HG03060 (cell line): ENCODE measurements around the gene NAV2.

Source experiments
- ATAC-seq: cut with Tn5 transposase; IDR thresholded peaks from one replicate; pipeline ENCODE4 v1.9.1; 2021; ENCODE audit warnings: low read depth, moderate number of reproducible peaks; ENCODE audit not compliant: unreplicated experiment

Gene NAV2

GRCh38 chr11:19769820-19770219 is 57.2 kb downstream of the NAV2 start:
- no peak for ATAC-seq

- no peak for ATAC-seq
These were observed 57.6 kb downstream of the NAV2 start for GRCh38 chr11:19770277-19770676.

- no peak for ATAC-seq
These were observed 58.8 kb downstream of the NAV2 start for GRCh38 chr11:19771463-19771862.

- no peak for ATAC-seq
These were observed 59.8 kb downstream of the NAV2 start for GRCh38 chr11:19772480-19772879.

GRCh38 chr11:19774329-19774728 is 61.7 kb downstream of the NAV2 start:
- ATAC-seq = no peak

GRCh38 chr11:19774817-19775580 is 62.4 kb downstream of the NAV2 start:
- ATAC-seq = no peak

- no peak for ATAC-seq
These were observed 63.0 kb downstream of the NAV2 start for GRCh38 chr11:19775622-19776021.

GRCh38 chr11:19777039-19777376 is 64.4 kb downstream of the NAV2 start:
- ATAC-seq = no peak

- peak; percentile 68 for ATAC-seq
These were observed 64.9 kb downstream of the NAV2 start for GRCh38 chr11:19777377-19778102.

- ATAC-seq = no peak
These were observed 67.1 kb downstream of the NAV2 start for GRCh38 chr11:19779740-19780139.

- ATAC-seq = no peak
These were observed 68.7 kb downstream of the NAV2 start for GRCh38 chr11:19781351-19781750.

- ATAC-seq = no peak
These were observed 72.6 kb downstream of the NAV2 start for GRCh38 chr11:19785265-19785664.

- no peak for ATAC-seq
These were observed 74.0 kb downstream of the NAV2 start for GRCh38 chr11:19786644-19787043.

- ATAC-seq = no peak
These were observed 75.8 kb downstream of the NAV2 start for GRCh38 chr11:19788435-19788834.

GRCh38 chr11:19789245-19789644 is 76.6 kb downstream of the NAV2 start:
- ATAC-seq = no peak

GRCh38 chr11:19789835-19790710 is 77.4 kb downstream of the NAV2 start:
- no peak for ATAC-seq

GRCh38 chr11:19790831-19791552 is 78.4 kb downstream of the NAV2 start:
- ATAC-seq = no peak

GRCh38 chr11:19792510-19792909 is 79.9 kb downstream of the NAV2 start:
- ATAC-seq = no peak

GRCh38 chr11:19793326-19793725 is 80.7 kb downstream of the NAV2 start:
- no peak for ATAC-seq

- ATAC-seq = no peak
These were observed 81.5 kb downstream of the NAV2 start for GRCh38 chr11:19794161-19794560.

GRCh38 chr11:19795082-19795481 is 82.4 kb downstream of the NAV2 start:
- ATAC-seq = no peak
